Measurements from ENCODE around the gene ATP2B3.
"Not testable (repeated sequence)": the region's sequence is repeated elsewhere in the genome, so short reads cannot be mapped to it uniquely, and the experiment has no call there.

ATP2B3 gene

DNA sequence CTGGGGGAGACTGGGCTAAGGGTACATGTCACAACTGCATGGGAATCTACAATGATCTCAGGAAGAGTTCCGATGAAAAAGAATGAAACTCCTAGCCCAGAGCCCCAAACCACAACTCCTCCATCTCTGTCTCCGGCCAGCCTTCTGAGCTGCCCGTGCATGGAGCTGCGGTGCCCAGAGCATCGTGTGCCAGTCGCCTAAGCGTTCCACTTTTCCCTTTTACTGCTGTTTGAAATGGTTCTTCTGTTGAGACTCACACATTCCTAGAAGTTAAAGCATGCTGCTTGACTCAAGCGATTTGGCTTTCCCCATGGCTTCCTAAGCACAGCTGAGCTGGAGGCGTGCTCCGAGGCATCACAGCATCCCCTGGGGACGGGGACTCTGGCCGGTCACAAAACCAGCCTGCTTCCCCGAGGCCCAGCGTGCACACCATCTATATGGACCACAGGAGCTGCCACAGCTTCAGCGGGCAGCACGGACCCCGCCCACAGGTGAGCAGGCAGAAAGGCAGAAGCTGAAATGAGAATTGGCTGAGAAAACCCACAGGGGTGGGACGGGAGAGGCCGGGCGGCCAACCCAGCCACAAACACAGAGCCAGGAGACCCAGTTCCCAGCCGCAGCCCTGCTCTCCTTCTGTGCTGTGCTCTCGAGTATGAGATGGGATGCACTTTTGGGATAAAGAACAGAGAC lies 76.5 kb downstream of the ATP2B3 start:
- DNase-seq (ENCODE audit: low spot score): no peak

DNA sequence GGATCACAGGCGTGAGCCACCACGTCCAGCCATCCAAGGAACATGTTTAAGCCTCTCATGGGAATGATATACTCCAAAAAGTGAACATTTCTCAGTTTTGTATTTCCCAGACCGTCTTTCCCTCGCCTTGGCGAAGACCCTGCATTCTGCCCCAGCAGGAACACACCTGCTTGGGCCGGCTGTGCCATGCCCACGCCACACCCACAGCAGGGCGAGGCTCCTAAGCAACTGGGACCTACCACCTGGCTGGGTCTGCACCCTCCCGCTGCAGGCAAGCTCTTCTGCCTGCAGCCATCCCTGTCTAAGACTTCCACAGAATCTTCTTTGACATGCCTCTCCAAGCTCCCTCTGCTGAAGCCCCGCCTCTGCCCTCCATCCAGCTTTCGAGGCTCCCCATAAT lies 77.9 kb downstream of the ATP2B3 start:
- no peak for DNase-seq (ENCODE audit: low spot score)

DNA sequence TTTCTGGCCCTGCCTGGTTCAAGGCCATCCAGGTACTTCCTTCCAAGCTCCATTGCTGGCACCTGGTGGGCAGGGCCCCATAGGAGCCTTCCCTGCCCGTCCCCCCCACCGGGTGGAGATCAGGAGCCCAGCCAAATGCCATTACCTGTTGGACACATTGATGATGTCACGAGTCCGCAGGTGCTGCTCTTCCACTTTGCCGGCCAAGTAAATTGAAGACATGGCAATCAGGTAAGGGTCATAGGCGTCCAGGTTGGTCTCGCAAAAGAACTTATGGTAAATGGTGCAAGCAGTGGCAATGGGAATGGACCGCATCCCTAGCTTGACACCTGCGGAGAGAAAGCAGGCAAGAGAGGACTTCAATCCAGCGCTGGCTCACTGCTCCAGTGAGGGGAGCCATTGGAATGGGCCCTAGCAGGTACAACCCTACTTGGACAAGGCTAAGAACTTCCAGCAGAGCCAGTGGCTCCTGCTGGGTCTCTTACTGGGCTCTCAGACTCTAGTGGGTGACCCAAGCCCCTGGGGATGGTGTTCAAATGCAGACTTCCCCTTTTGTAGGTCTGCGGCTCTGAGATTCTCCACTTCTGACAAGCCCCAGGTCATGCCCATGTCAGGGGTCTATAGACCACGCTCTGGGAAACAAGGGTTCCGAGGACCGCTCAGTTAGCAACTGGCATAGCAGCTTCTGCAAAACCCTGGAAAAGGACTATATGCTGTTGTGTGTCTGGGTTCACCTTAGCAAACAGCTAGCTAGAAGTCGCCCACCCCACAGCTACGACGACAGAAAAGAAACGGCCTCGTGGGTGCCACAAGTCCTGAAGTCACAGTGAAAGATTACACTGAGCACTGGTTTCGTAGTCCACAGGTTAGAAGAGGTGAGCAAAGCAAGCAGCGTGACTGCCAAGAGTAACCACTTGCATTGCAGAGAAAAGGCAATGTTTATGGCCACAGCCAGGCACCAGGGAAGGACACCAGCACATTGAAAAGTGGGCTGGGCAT lies 78.7 kb downstream of the ATP2B3 start:
- DNase-seq (ENCODE audit: low spot score): no peak

DNA sequence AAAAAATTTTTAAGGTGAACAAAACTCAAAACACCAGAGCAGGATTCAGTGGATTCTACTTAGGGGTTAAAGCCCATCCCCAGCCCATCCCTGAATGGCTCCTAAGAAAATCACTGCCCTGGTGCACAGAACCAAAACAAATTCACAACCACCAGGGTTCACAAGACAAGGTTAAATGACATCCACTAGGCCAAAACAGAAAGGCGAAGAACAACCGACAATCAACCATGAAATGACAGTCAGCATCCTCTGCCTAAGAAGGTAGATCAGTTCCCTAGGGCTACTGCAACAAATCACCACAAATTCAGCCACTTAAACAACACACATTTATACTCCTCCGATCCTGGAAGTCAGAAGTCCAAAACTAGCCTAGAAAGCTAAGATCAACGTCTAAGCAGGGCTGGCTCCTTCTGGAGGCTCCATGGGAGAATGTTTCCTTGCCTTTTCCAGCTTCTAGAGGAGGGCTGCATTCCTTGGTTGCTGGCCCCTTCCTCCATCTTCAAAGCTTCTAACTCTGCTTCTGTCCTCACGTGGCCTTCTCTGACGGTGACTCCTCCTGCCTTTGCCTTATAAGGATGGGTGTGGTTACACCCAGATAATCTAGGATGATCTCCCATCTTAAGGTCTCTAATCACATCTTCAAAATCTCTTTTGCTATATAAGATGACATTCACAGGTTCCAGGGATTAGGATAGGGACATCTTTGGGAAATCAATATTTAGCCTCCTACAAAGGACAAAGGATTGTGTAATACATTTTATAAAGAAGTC lies 79.7 kb downstream of the ATP2B3 start:
- no peak for DNase-seq (ENCODE audit: low spot score)

DNA sequence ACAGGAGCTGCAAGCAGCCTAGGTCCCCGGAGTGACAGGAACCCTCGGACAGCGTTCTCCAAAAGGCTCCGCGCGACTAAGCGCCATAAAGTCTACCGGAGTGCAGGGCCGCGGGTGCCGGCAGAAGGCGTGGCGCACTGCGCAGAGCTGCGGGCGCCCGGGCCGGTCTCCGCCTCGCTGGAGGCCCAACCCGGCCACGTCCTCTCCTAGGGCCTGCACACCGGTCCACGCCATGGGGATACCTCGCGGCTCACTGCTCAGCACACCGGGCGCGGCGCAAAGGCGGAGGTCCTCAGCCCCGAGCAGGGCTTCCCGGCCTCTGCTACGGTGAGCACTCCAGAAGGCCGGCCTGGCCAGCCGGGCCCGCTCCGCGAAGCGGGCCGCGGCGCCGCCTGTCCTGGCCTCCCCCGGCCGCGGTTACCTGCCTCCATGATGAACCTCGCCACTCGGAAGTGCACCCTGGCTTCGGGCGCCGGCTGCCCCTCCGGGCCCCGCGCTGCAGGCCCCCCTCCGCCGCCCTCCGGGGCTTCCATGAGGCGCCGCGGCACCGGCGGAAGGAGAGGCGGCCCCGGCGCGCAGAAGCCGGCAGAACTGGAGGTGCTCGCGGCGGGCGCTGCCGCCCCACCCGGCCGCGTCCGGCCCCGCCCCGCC lies 81.2 kb downstream of the ATP2B3 start, which contains the start of gene CCNQ:
TSS of gene CCNQ (minus strand) at position 599 of the 651 bp plus-strand sequence. CDS start at position 533, 66 bp downstream.
- DNase-seq (ENCODE audit: low spot score): no peak

DNA sequence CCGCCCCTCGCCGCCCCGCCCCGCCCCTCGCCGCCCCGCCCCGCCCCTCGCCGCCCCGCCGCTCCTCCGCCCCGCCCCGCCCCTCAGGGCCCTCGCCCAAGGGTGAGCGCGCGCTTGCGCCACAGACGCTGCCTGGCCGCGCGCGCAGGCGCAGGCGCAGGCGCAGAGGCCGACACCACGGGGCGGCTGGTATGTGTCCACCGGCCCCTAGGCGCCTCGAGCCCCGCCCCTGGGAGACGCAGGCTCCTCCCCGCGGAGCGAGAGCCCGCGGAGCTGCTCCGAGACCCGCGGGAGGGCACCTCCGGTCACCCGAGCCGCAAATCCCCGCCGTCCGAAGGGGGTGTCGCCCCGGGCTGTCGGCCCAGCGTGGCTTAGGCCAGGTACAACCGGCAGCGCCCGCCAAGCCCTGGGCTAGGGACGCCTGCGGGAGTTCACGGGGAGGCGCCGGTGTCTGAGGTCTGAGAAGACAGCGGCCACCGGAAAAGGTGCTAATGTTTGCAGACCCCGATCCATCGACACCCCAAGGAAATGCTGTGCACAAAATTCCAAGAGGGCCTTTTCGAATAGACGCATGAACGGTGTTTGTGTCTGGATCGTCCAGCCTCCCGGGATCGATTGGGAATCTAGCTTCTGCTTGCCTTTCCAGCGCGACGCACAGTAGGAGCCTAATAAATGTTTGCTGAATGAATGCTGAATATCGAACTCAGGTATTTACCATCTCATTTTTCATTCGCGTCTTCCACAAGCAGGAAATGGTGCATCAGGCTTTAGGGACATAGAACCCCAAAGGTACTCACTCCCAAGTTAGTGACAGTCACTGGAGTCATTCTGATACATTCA lies 82.0 kb downstream of the ATP2B3 start:
- DNase-seq (ENCODE audit: low spot score): peak; percentile 85

DNA sequence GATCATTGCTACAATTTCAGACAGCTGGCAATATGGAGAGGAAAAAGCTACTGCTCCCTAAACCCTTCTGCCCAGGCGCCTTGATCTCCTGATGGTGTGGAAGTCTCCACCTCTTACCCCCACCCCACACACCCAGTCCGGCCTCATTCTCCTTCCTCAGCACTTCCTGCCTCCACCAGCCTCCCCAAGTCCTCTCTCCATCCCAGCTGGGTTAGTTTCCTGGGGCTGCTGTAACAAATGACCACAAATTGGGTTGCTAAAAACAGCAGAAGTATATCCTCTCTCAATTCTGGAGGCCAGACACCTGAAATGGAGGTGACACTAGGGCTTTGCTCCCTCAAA lies 82.6 kb downstream of the ATP2B3 start:
- no peak for DNase-seq (ENCODE audit: low spot score)

DNA sequence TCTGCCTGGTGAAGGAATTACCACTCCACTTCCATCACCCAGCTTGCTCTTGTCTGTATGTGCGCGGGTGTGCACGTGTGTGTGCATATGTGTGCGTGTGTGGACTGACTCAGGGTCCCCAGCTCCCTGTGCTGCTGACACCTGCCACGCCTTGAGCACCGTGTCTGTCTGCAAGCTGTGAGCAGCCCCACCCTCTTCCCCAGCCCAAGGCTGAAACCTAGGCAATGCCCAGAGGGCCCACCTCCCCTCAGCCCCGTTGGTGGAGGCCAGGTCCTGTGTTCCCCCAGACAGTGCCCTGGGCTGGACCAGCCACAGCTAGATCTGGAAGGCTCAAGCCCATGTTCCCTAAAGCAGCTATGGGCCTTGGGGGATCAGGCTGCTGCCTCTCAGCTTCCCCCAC lies 83.5 kb downstream of the ATP2B3 start:
- DNase-seq (ENCODE audit: low spot score): no peak

DNA sequence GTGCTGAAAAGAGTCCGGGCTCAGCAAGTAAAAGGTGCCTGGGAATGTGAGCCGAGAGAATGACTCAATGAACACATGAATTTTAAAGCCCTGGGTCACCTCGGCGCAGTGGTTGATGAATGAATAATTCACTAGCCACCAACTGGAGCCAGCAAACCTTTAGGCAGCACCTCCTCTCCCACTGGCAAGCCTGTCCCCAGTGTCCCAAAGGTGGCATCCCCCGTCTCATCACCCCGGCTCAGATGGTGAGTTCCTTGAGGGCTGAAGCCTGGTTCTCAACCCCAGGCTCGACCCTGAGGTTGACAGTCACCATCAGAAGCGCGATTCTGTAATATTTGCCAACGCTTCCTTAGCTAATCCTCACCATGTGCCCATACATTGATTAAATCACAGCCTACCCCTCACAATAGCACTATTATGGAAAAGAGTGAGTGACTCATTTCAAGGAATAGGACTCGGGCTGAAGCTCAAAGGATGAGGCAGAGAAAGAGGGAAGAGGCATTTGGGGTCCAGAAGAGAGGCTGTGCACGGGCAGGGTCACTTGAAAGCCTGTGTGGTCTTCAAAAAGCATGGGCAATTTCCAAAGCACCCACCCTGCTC lies 84.2 kb downstream of the ATP2B3 start:
- no peak for DNase-seq (ENCODE audit: low spot score)

DNA sequence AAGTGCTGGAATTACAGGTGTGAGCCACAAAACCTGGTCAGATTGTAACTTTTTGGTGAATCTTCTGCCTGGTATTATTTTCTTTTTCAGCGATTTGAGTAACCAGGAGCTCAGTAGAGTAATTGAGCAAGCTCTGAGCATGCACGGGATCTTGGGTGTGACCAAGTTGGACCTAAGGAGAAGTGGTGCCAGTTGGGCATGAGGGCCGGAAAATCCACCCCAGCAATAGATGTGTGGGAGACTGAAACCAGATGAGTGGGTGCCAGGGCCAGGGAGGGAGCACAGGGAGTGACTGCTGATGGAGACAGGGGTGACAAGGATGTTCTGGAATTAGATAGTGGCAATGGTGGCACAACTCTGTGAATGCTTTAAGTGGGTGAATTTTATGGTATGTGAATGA lies 85.2 kb downstream of the ATP2B3 start:
- no peak for DNase-seq (ENCODE audit: low spot score)

DNA sequence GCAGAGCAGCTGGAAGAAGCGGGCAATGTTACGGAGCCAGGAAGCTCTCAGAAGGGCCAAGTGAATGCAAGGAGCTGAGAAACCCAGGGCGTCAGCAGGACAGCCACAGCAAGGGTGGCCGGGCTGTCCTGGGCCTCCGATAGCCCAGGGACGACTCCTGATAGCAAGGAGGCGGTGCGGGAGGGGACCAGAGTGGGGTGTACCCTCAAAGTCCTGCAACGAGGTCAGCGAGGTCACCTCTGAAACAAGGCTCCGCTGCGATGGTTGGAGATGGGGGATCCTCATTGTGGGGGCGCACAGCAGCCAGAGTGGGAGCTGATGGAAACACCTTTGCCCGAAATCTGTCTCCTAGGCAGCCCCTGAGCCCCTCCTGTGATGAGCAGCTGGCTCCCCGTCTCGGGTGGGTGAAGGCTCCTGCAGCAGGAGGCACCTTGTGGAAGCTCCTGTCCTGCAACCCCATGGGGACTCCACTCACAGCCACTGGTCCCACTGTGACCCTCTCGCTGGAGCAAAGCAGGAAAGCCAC lies 85.8 kb downstream of the ATP2B3 start:
- DNase-seq (ENCODE audit: low spot score): no peak

DNA sequence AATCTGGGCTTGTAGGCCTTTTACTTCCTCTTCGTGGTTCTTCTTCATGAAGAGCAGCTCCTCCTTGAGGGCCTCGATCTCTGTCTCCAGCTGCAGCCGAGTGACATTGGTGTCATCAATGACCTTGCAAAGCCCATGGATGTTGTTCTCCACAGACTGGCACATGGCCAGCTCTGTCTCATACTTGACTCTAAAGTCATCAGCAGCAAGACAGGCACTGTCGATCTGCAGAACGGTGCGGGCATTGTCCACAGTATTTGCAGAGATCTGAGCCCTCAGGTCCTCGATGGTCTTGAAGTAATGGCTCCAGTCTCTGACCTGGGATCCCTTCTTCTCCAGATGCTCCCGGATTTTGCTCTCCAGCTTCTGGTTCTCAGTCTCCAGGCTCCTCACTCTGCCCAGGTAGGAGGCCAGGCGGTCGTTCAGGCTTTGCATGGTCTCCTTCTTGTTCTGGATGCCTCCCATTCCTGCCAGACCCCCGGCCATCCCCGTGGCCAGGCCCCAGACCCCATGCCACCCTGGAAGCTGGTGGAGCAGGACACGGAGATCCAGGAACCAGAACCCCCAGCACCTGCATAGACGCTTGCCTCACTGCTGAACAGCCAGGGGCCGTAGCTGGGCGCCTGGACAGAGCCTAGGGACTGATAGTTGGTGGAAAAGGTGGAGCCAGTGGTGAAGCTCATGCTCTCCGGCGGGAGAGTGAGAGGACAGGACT lies 87.4 kb downstream of the ATP2B3 start:
- DNase-seq (ENCODE audit: low spot score): not testable (repeated sequence)

DNA sequence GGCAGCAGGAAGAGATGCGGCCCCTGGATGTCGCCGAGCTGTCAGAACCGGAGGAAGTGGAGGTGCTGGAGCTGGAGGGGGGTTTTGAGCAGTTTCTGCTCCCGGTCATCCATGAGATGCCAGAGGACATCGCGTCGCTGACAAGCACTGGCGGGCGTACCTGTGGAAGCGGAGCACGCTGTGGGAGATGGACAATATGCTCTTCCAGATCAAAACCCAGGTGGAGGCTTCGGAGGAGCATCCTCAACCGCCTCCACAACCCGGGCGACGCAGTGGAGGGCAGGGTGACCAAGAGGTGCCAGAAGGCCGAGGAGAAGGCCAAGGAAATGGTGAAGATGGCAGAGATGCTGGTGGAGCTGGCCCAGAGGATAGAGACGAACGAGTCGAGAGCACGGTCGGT lies 89.1 kb downstream of the ATP2B3 start:
- DNase-seq (ENCODE audit: low spot score): no peak

DNA sequence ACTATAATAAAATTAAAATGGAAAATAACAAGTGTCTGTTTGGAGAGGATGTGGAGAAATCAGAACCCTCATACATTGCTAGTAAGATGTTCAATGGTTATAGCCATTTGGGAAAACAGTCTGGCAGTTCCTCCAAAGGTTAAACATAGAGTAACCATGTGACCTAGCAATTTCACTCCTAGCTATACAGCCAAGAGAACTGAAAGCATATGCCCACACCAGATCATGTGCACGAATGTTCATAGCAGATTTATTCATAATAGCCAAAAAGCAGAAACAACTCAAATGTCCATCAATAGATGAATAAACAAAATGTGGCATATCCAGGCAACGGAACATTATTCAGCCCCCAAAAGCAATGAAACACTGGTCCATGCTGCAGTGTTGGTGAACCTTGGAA lies 90.9 kb downstream of the ATP2B3 start:
- no peak for DNase-seq (ENCODE audit: low spot score)

DNA sequence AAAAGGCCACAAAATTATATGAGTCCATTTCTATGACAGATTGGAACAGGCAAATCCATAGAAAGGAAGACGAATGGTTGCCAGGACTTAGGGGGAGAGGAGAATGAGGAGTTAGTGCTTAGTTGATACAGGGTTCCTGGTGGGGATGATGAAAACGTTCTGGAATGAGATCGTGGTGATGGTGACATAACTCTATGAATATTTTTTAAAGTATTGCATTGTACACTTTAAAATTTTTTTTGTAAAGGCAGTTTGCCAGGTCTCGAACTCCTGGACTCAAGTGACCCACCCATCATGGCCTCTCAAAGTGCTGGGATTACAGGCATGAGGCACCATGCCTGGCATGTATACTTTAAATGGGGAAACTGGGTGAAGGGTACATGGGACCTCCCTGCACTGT lies 91.4 kb downstream of the ATP2B3 start:
- no peak for DNase-seq (ENCODE audit: low spot score)

DNA sequence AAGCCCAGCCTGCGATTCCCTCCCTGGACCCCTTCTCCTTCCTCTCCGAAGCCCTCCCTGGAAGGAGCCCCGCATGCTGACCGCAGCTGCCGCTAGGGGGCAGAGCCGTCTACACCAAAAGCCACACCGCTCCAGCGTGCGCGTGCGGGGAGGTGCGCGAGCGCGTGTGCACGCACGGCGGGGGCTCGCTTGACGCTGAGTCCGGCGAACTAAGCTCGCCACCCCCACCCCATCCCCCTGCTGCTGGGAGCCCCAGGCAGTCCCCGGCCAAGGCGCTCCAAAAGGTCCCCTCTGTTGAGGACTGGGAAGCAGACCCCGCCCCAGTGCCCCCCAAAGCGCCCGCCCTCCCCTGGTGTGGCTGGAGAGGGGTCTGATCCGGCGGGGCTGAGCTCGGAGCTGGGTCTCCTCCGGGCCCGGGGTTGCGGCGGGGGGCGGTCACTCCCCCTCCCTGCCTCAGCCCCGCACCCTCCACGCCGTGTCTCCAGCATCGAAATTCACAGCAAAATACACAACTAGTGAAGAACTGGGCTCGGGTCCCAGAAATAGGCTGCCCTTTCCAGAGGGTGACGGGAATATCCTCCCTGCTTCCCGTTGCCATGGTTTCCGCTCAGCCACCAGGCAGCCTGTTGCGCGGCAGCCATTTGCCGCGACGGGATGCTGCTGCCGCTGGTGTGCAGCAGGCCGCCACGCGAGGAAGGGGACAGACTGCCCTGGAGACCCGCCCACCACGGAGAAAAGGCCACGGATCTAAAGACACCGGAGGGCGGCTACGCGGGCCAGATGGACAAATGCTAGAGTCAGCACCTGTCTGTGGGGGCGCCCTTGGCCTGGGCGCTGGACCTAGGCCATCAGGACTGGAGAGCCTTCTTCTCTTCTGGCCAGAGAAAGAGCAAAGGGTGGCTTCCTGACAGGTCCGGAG lies 92.7 kb downstream of the ATP2B3 start:
- DNase-seq (ENCODE audit: low spot score): peak; percentile 76

DNA sequence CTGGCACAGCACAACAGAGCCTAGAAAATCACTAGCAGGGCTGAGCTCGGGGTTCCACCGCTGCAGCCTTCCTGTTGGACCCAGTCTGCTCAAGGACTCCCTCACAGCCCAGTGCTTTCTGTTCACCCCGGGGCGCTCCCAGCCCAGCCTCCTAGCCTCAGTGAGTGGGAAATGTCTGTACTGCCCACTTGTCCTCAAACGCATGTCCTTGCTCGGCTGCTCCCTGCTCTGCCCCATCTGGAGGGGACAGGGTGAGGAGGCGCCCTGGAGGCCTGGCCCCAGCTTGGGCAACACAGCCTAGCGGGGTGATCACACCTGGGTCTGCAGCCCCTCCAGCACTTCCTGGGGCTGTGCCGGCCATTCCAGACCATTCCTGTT lies 93.4 kb downstream of the ATP2B3 start:
- no peak for DNase-seq (ENCODE audit: low spot score)

DNA sequence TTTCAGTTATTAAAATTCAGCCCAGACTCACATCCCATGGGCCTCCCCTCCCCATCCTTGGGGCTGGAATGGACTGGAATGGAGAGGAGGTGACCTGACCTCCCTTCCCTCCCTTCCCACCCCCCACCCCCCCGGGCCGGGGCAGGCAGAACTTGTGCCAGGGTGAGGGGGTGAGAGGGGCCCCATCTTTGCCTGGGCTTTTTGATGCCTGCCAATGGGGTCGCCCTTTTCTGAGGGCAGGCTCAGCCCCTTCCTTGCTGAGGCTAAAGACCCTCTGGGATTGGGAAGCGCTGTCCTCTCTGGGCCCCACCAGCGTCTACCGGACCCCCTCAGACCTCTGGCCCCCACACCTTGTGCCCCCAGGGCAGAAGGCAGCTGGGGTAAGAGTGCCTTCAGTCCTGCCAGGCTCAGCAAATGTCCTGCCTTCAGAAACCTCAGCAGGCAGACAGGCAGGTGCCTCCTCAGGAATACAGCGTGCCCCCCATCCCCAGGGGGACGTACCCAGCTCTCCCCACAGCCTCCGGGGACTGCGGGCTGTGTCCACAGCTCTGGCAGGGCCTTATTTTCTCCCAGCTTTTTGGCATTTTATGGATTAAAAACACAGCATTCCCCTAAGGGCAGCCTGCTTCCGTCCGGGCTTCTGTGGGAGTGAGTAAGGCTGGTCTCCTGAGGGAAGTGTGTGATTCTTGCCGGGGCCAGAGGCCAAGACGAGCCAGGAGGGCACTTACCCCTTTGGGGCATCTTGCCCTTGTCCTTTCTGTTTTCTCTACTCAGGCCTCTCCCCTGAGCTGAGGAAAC lies 94.1 kb downstream of the ATP2B3 start:
- DNase-seq (ENCODE audit: low spot score): no peak

All from HuH-7 (cell line).